Activated CD4-positive, alpha-beta T cell treated with anti-CD3 and anti-CD28 coated beads, Interleukin-2, amount 50 U/mL, for 4 hours (primary cell): ENCODE measurements around the gene C2orf42.
"Not testable (repeated sequence)": the region's sequence is repeated elsewhere in the genome, so short reads cannot be mapped to it uniquely, and the experiment has no call there.

Experiments
- DNase-seq, 2 experiments: peaks; one replicate each; pipeline ENCODE4 v3.0.0-alpha.2; 2020

The C2orf42 gene

DNA sequence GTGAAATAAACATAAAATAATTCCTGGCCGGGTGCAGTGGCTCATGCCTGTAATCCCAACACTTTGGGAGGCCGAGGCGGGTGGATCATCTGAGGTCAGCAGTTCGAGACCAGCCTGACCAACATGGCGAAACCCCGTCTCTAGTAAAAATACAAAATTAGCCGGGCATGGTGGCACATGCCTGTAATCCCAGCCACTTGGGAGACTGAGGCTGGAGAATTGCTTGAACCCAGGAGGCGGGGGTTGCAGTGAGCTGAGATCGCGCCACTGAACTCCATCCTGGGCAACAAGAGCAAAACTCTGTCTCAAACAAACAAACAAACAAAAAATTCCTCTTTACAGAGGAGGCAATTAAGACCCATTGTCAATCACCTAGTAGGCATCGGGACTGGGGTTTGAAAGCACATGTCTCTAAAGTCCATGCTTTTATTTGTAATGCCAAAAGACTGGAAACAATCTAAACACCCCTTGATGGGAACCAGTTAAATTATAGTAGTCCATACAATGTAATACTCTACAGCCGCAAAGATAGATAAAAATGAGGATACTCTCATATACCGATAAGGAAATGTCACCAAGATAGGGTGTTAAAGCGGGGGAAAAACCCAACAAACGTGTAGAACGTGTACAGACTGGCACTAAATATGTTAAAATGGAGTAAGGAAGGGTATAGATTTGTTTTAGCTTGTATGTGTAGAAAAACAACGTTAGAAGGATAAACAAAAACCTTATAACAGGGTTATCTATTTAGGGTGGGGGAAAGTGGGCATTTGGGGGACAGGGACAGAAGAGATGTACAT is 59.3 kb downstream of the C2orf42 start:
- DNase-seq: not testable (repeated sequence)

DNA sequence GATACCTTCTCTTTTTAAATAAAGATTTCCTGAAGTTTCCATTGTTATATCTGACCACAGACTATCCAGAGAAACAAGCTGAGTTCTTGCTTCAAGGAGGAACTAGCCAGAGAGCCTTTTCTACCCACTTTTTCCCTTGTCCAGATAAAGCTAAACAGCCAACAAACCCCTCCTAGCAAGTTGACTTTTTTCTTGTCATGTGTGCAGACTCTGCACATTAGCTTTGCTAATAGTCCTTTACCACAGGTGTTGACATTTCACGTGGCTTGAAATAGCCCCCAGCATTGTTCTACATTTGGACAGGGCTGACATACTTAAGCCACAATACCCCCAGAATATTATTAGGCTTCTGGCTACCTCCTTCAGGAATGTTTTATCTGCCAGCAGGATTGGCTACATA is 62.8 kb downstream of the C2orf42 start:
- DNase-seq: no peak

DNA sequence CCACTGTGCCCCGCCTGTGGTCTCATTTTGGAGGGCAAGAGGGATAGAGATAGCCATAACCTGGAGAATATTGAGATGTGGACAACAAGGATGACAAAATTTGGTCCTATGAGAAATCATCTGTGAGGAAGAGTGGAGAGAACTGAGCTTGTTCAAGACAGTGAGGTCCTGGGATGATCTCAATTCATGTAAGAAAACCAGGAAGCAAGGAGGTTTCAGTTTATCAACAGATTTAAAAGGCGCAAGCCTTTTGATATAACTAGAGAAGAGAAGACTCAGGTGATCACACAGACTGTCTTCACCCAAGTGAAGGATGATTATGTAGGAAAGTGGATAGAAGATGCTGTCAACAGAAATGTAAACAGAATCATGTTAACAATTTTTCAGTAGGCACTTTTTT is 64.4 kb downstream of the C2orf42 start:
- DNase-seq: no peak

DNA sequence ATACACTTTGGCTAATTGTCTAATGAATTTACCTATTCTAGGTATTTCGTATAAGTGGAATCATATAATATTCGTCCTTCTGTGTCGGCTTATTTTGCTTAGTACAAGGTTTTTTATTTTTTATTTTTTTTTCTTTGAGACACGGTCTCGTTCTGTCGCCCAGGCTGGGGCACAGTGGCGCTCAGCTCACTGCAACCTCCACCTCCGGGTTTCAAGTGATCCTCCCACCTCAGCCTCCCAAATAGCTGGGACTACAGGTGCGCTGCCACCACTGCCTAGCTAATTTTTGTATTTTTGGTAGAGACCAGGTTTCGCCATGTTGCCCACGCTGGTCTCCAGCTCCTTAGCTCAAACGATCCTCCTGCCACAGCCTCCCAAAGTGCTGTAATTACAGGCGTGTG is 65.3 kb downstream of the C2orf42 start:
- no peak for DNase-seq

DNA sequence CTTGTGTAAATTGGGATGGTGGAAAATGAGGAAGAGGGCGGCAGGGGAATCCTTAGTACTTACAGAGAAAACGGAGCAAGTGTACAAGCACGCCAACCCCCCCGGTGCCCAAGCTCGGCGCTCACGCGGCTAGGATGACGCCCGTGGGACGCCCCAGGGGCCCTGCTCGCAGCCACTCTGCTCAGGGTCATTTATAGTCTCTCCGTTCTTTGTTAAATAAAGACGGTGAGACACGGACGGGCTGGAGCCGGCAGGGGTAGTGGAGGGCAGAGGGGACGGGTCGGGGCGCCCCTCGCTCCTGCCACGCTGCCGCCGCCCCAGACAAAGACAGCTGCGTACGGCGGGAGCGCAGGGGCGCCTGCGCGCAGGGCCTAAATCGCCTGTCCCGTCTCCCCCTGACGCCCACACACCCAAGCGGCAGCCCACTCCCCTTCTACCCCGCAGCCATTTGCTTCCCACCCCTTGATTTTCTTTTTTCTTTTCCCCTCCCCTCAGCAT is 65.8 kb downstream of the C2orf42 start:
- peak; percentile 54 to 55 for DNase-seq

DNA sequence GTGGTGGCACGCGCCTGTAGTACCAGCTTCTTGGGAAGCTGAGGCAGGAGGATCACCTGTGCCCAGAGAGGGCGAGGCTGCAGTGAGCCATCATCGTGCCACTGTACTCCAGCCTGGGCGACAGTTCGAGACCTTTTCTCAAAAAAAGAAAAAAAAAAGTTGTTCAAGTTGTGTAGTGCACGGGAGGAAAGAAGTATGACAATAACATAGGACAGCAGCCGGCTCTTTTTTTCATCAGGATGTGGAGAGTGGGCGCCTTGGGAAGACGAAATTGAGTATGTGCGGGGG is 67.0 kb downstream of the C2orf42 start:
- no peak for DNase-seq

DNA sequence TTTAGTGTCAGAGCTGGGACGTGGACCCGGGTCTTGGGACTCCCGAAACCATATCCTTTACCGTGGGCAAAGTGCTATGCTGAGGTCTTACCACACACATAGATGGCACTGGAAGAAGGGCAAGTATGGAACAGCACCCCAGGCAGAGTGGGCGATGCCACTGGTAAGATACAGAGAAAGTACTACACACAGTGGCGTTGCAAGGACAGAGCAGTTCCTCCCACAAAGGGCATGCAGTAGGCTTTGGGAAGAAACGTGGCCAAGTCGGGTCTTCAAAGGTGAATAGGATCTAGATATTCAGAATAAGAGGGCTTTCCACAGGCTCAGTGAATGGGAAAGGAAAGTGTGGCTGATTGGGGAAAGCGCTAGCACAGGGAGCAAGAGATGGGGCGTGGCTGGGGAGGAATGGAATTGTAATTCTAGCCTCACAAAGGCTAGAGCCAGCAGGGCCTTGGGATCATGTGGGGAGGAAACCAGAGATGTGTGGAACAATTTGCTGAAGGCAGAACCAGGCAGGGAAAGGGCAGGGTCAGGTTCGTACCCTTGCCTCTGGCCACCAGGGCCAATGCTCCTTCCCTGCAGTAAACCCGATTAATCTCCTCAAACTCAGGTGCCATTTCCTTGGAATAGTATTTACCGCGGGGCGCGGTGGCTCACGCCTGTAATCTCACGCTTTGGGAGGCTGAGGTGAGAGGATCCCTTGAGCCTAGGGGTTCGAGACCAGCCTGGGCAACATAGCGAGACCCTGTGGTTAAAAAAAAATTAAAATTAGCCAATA is 67.6 kb downstream of the C2orf42 start:
- no peak for DNase-seq

DNA sequence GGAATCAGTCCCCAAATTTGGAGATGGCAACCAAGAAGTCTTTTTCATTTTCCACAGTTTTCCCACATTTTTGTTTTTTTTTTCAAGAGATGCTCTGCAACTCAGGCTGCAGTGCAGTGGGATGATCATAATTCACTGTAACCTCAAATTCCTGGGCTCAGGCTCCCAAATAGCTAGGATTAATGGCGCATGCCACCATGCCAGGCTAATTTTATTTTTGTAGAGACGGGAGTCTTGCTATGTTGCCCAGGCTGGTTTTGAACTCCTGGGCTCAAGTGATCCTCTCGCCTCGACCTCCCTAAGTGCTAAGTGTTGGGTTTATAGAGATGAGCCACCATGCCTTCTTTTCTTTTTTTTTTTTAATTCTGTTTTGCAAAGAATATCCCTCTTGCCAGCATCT is 68.3 kb downstream of the C2orf42 start:
- DNase-seq: no peak

DNA sequence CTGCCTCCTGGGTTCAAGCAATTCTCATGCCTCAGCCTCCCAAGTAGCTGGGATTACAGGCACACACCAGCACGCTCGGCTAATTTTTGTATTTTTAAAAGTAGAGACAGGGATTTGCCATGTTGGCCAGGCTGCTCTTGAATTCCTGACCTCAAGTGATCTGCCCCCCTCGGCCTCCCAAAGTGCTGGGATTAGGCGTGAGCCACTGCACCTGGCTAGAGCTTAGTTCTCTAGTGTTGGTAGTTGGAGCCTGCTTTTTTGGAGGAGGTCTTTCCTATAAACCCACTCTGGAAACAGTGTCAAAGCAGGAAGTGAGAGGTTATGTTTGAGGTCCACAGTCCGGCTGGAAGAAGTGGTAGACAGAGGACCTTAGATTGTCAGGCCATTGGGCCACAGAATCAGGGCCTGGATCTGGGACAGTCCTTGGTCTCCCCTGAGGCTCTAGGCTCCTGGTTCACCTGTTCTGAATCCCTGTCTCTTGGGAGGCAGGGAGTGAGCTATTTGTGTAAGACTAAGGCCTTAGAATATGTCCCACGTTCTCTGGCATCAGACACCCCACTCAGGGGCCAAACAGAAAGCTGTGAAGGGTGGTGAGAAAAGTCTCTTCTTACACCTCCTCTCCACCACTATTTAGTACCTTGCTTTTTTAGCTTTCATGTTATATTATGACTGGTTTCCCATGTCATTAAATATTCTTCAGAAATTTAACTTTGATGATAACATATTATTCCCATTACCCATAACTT is 69.0 kb downstream of the C2orf42 start:
- DNase-seq: no peak

DNA sequence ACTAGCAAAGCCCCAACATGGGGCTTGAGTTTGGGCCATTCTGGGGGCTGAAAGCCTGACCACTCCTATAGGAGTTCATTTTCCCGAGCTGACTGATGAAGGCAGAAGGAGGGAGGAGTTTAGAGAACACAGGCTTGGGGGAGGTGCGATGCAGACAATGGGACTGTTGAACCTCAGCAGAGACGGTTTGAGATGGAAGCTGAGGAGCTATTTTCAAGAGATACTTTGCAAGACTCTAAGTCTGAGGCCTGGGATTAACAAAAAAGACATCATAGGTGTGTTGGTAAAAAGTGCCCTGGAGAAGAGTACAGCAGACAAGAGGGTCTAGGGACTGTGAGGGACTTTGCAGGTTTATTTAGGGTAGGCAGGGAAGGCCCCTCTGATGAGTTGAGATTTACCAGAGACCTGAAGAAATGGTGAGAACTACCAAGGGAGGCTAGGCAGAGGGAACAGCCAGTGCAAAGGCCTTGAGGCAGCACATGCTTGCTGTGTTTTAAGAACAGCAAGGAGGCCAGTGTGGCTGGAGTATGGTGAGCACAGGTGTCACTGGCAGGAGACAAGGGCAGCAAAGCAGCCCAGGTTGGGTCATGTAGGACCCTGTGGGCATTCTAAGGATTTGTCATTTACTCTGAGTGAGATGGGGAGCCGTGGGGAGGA is 71.9 kb downstream of the C2orf42 start:
- no peak for DNase-seq

DNA sequence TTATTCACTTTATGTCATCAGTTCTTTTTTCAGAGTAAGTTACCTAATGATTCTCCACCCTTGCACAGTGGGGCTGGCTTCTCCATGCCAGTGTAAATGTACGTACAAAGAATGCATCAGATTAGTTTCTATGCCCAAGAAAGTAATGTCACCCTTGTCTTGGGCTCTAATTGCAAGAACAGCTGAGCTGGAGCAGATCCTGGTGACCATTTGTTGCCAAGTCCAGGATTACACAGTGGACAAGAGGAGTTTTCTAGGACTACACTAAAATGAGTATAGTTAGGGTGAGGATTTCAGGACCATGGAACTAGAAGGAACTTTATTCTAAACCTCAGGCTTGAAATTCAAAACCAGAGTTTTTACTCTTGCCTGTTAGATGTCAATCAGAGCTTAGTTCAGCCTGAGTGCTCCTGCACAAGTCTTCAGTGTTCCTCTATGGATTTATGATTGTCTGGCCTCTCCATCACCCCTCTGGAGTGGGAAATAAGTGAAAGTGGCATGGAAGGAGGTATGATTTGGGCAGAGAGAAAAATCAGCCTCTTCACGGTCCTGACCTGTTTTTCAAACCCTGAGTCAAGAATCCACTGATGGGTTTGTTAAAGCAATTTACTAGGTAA is 73.8 kb downstream of the C2orf42 start:
- no peak for DNase-seq

DNA sequence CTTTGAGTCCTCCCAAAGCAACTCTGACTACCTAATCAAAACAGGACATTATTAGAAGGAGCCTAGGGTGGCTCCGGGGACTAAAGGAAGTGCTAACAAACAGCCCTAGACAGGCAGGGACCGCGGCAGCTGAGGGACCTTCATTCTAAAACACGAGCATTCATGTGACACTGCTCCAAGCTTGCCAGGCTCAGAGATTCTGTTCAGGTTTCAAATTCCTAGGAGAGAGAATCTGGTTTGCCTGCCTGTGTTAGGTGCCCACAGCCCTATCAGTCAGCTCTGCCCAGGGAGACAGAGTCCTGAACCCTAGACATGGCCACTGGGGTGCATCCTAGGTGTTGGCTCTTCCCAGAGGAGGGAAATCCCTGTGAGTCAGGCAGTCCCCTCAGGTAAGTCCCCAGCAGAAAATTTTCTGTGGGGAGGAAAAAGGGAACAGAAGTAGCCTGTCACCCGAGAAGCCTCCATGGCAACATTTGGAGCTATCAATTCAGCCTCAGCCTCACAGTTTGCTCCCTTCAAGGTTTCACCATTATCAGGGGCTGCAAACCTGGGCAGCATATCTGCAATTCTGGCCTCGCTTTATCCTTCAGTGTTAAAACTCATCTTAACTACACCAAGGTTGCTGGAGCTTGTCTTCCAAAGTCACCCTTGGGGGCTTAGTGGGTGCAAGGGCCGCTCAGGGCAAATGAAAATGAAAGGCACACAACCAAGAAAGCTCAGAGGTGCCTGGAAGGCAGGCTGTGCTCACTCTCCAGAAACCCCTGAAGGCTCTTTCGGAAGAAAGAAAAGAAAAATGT is 75.0 kb downstream of the C2orf42 start:
- DNase-seq: no peak

DNA sequence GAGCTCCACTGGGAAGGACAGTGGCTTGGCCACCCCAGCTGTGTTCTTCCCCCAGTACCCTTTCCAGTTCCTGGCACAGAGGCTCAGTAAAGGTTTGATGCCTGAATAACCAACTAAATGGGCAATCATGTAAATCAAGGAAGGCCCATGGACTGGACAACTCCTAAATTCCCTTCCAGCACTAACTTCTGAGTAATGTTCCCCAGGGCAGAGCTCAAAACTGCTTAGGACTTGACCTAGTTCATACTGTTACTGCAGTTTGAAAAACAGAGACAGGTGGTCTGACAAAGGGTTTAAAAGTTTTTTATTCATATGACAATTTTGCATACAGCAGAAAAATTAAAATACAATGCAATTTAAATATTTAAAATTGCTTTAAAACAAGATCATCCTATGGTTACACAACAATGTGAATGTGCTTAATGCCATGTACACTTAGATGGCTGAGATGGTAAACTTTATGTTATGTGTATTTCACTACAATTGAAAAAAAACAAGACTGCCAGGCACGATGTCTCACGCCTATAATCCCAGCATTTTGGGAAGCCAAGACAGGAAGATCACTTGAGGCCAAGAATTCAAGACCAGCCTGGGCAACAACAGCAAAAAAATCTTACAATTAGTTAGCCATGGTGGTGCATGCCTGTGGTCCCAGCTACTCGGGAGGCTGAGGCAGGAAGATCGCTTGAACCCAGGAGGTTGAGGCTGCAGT is 77.3 kb downstream of the C2orf42 start:
- DNase-seq: no peak

DNA sequence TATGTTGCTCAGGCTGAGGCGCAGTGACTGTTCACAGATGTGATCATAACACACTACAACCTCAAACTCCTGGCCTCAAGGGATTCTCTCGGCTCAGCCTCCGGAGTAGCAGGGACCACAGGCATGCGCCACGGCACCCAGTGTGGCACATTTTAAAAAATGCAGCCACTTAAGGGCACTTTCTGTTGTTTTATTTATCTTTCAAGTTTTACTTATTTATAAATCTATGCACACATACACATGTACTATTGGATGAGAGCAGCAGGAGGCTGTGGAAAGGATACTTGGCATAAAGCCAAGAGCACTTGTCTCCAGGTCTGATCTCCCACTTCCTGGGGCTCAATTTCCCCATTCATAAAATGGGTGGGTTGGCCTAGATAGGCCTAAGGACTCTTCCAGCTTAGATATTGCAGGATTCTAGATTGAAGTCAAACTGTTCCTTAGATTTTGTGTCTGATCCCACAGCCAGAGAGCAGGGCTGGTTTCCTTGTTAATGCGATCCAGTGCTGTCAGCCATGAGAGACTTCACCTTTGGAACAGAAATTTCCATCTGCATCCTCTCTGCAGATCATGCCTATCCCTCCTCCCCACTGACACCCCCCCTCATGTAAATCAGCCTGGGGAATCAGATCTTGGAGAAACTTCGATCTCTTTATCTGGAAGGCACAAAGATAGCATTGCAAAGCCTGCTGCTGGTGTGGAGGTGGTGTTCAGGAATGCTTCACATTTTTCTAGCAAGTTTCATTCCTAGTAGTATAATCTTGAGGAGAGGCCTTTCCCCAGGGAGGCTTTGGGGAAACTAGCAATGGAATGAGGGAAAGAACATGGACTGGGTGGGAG is 78.8 kb downstream of the C2orf42 start:
- no peak for DNase-seq

DNA sequence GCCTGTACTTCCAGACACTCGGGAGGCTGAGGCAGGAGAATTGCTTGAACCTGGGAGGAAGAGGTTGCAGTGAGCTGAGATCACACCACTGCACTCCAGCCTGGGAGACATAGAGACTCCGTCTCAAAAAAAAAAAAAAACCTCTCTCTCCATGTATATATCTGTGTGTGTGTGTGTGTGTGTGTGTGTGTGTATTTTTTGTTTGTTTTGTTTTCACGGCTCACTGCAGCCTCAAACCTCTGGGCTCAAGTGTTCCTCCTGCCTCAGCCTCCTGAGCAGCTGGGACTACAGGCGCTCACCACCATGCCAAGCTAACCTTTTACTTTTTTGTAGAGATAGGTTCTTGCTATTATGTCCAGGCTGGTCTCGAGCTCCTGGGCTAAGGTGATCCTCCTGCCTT is 80.4 kb downstream of the C2orf42 start:
- DNase-seq: not testable (repeated sequence)

DNA sequence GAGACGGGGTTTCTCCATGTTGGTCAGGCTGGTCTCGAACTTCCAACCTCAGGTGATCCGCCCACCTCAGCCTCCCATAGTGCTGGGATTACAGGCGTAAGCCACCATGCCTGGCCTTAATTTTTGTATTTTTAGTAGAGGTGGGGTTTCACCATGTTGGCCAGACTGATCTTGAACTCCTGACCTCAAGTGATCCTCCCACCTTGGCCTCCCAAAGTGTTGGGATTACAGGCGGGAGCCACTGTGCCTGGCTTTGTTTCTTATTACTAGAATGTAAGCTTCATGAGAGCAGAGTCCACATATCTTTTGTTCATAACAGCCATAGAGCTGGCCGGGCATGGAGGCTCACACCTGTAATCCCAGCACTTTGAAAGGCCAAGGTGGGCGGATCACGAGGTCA is 84.7 kb downstream of the C2orf42 start:
- not testable (repeated sequence) for DNase-seq

DNA sequence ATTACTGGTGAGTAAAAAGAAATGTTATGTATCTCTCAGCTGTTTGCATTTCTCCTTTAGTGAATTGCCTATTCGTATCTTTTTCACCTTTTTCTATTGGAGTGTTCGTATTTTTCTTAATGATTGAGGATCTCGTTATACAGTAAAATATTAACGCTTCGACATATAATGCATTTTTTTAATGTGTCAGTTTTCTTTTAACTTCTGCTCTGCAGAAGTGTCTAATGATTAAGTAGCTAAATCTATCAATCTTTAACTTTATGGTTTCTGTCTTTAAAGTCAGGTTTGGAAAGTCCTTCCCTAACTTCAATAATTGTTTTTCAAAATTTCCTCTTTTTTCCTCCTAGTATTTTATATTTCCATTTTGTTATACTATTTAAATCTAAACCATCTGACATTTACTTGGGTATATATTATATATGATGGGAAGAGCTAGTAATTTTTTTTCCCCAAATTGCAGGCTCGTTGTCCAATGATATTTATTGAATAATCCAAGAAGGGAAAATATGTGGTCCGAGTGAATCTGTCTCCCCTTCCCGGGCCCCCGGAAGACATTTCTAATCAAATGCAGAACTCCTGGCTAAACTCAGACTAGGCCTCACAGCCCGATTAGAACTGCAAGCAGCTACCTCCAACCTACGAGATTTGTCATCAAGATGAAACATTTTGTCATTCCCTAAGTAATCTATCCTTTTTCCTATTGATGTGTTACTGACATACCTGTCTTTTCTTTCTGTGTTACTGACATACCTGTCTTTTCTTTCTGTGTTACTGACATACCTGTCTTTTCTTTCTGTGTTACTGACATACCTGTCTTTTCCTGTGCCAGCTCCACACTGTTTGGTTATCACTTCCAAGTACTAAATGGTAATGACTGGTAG is 86.3 kb downstream of the C2orf42 start:
- DNase-seq: no peak

DNA sequence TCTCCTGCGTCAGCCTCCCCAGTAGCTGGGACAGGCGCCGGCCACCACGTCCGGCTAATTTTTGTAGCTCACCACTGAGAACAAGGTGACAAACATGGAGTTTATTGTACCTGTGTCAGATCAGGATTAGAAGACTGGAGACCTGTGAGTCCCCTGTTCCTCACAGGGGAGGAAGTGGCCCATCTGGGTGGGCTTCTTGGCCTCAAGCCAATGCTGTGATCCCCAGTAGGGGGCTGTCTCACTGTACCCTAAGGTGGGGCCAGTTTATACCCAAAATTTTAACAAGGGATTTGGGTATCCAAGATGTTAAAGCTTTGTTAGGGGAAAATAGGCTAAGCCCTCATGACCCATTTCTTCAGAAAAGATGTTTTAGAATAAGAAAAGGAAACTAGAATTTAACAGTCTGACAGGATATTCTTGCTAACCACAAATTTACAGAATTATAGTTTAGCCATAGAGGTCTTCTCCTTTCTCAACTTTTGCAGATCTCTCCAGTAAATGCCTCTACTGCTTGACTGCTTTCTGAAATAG is 87.2 kb downstream of the C2orf42 start:
- DNase-seq: no peak
